Measurements from ENCODE around the gene APBB2. TPM values are rescaled to one million over a fixed set of nuclear protein-coding genes. Genes with fewer than 3 reads are reported as not detected.

APBB2 gene
- total and polyA plus RNA-seq, 2 experiments from 2014 or later = 35.8 to 74.8 TPM

DNA sequence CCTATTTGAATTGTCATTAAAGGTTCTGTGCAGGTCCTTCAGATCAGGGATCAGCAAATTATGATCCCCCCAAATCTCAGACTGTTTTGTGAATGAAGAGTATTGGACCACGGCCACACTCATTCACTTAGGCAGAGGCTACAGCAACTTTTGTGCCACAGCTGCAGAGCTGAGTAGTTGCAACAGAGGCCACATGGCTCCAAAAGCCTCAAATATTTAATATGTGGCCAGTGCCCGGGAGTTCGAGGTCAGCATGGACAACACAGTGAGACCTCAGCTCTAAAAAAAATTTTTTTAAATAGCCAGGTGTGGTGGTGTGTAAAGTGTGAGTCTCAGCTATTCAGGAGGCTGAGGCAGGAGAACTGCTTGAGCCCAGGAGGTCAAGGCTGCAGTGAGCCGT is 363.8 kb downstream of the APBB2 start (continued):
- TF ChIP-seq, protein P1, sequence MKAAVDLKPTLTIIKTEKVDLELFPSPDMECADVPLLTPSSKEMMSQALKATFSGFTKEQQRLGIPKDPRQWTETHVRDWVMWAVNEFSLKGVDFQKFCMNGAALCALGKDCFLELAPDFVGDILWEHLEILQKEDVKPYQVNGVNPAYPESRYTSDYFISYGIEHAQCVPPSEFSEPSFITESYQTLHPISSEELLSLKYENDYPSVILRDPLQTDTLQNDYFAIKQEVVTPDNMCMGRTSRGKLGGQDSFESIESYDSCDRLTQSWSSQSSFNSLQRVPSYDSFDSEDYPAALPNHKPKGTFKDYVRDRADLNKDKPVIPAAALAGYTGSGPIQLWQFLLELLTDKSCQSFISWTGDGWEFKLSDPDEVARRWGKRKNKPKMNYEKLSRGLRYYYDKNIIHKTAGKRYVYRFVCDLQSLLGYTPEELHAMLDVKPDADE (IDR thresholded peaks at IDR 0.05) = no peak
- no peak for TF ChIP-seq EZH2 (IDR thresholded peaks at IDR 0.05; ENCODE audit: low read depth, unreplicated experiment)
- no peak for TF ChIP-seq EZH2phosphoT487 (IDR thresholded peaks at IDR 0.05; ENCODE audit: unreplicated experiment)
- no peak for TF ChIP-seq NANOG (IDR thresholded peaks at IDR 0.05; ENCODE audit: borderline replicate concordance)
- TF ChIP-seq POLR2AphosphoS5 (IDR thresholded peaks at IDR 0.05; ENCODE audit: low read depth) = no peak
- TF ChIP-seq, protein P2, sequence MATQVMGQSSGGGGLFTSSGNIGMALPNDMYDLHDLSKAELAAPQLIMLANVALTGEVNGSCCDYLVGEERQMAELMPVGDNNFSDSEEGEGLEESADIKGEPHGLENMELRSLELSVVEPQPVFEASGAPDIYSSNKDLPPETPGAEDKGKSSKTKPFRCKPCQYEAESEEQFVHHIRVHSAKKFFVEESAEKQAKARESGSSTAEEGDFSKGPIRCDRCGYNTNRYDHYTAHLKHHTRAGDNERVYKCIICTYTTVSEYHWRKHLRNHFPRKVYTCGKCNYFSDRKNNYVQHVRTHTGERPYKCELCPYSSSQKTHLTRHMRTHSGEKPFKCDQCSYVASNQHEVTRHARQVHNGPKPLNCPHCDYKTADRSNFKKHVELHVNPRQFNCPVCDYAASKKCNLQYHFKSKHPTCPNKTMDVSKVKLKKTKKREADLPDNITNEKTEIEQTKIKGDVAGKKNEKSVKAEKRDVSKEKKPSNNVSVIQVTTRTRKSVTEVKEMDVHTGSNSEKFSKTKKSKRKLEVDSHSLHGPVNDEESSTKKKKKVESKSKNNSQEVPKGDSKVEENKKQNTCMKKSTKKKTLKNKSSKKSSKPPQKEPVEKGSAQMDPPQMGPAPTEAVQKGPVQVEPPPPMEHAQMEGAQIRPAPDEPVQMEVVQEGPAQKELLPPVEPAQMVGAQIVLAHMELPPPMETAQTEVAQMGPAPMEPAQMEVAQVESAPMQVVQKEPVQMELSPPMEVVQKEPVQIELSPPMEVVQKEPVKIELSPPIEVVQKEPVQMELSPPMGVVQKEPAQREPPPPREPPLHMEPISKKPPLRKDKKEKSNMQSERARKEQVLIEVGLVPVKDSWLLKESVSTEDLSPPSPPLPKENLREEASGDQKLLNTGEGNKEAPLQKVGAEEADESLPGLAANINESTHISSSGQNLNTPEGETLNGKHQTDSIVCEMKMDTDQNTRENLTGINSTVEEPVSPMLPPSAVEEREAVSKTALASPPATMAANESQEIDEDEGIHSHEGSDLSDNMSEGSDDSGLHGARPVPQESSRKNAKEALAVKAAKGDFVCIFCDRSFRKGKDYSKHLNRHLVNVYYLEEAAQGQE (IDR thresholded peaks at IDR 0.05; ENCODE audit: unreplicated experiment) = no peak
- TF ChIP-seq ZNF331 (CRISPR knock-in tag; IDR thresholded peaks at IDR 0.05; ENCODE audit: low read depth) = no peak

DNA sequence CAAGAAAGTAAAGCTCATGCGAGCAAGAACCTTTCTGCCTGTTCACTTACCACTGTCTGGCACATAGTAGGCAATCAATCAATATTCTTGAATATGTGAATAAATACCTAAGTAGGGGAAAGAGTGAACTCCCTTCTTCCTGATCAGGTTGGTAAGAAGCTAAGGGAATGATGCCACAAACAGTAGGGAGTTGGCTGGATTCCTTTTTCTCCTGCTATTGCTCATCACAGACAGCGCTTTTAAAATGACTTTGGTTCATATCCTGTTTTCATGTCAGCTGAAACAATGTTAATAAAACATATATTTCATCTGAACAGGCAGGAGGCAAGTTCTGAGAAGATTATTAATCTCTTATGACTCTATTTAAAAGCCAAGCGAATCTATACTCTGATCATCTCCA is 365.4 kb downstream of the APBB2 start:
- ATAC-seq (no peak), DNase-seq (ENCODE audit: low spot score) (no peak)
- Mint-ChIP-seq H3K4me1 (peaks cover 42% of the 10 kb centered on the region), H3K36me3 (ENCODE audit: low read depth) (peaks cover 13% of the 10 kb centered on the region), H3K27ac (peak overlapping the region; percentile 47), H3K9me3 (no peaks in the 10 kb centered on the region), H3K27me3 (ENCODE audit: insufficient read depth, low read depth, poor library complexity) (peaks cover 8% of the 10 kb centered on the region), H3K4me3 (peak overlapping the region; percentile 0; the same call in 1 of the 3 replicates)
- H4K20me1 ChIP-seq (replicated peaks; ENCODE audit: insufficient read depth) = peaks cover 16% of the 10 kb centered on the region
- H3K36me3 ChIP-seq (ENCODE audit: insufficient read depth) = peaks cover 2% of the 10 kb centered on the region; the same call in 1 of the 2 replicates
- H3F3A ChIP-seq (replicated peaks; ENCODE audit: low read depth) = no peaks in the 10 kb centered on the region
- H3K4me1 ChIP-seq (ENCODE audit: insufficient read depth) = peaks cover 29% of the 10 kb centered on the region
- no peaks in the 10 kb centered on the region for H3K27me3 ChIP-seq (ENCODE audit: insufficient read depth)
- peaks cover 90% of the 10 kb centered on the region for H3K79me2 ChIP-seq (replicated peaks; ENCODE audit: insufficient read depth)
- no peak overlapping the region for H3K4me3 ChIP-seq
- H2AFZ ChIP-seq = no peak overlapping the region
- no peaks in the 10 kb centered on the region; the same call in 1 of the 2 replicates for H3K9me2 ChIP-seq (ENCODE audit: insufficient read depth)
- peak overlapping the region; percentile 42; the same call in 1 of the 2 replicates for H3K4me2 ChIP-seq
- peak overlapping the region; percentile 28; the same call in 1 of the 2 replicates for H3K27ac ChIP-seq (ENCODE audit: low read depth)
- TF ChIP-seq, protein P3, sequence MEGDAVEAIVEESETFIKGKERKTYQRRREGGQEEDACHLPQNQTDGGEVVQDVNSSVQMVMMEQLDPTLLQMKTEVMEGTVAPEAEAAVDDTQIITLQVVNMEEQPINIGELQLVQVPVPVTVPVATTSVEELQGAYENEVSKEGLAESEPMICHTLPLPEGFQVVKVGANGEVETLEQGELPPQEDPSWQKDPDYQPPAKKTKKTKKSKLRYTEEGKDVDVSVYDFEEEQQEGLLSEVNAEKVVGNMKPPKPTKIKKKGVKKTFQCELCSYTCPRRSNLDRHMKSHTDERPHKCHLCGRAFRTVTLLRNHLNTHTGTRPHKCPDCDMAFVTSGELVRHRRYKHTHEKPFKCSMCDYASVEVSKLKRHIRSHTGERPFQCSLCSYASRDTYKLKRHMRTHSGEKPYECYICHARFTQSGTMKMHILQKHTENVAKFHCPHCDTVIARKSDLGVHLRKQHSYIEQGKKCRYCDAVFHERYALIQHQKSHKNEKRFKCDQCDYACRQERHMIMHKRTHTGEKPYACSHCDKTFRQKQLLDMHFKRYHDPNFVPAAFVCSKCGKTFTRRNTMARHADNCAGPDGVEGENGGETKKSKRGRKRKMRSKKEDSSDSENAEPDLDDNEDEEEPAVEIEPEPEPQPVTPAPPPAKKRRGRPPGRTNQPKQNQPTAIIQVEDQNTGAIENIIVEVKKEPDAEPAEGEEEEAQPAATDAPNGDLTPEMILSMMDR (conservative IDR thresholded peaks at IDR 0.05; ENCODE audit: low read depth in 2 of 2) = no peak
- TF ChIP-seq, protein P4, sequence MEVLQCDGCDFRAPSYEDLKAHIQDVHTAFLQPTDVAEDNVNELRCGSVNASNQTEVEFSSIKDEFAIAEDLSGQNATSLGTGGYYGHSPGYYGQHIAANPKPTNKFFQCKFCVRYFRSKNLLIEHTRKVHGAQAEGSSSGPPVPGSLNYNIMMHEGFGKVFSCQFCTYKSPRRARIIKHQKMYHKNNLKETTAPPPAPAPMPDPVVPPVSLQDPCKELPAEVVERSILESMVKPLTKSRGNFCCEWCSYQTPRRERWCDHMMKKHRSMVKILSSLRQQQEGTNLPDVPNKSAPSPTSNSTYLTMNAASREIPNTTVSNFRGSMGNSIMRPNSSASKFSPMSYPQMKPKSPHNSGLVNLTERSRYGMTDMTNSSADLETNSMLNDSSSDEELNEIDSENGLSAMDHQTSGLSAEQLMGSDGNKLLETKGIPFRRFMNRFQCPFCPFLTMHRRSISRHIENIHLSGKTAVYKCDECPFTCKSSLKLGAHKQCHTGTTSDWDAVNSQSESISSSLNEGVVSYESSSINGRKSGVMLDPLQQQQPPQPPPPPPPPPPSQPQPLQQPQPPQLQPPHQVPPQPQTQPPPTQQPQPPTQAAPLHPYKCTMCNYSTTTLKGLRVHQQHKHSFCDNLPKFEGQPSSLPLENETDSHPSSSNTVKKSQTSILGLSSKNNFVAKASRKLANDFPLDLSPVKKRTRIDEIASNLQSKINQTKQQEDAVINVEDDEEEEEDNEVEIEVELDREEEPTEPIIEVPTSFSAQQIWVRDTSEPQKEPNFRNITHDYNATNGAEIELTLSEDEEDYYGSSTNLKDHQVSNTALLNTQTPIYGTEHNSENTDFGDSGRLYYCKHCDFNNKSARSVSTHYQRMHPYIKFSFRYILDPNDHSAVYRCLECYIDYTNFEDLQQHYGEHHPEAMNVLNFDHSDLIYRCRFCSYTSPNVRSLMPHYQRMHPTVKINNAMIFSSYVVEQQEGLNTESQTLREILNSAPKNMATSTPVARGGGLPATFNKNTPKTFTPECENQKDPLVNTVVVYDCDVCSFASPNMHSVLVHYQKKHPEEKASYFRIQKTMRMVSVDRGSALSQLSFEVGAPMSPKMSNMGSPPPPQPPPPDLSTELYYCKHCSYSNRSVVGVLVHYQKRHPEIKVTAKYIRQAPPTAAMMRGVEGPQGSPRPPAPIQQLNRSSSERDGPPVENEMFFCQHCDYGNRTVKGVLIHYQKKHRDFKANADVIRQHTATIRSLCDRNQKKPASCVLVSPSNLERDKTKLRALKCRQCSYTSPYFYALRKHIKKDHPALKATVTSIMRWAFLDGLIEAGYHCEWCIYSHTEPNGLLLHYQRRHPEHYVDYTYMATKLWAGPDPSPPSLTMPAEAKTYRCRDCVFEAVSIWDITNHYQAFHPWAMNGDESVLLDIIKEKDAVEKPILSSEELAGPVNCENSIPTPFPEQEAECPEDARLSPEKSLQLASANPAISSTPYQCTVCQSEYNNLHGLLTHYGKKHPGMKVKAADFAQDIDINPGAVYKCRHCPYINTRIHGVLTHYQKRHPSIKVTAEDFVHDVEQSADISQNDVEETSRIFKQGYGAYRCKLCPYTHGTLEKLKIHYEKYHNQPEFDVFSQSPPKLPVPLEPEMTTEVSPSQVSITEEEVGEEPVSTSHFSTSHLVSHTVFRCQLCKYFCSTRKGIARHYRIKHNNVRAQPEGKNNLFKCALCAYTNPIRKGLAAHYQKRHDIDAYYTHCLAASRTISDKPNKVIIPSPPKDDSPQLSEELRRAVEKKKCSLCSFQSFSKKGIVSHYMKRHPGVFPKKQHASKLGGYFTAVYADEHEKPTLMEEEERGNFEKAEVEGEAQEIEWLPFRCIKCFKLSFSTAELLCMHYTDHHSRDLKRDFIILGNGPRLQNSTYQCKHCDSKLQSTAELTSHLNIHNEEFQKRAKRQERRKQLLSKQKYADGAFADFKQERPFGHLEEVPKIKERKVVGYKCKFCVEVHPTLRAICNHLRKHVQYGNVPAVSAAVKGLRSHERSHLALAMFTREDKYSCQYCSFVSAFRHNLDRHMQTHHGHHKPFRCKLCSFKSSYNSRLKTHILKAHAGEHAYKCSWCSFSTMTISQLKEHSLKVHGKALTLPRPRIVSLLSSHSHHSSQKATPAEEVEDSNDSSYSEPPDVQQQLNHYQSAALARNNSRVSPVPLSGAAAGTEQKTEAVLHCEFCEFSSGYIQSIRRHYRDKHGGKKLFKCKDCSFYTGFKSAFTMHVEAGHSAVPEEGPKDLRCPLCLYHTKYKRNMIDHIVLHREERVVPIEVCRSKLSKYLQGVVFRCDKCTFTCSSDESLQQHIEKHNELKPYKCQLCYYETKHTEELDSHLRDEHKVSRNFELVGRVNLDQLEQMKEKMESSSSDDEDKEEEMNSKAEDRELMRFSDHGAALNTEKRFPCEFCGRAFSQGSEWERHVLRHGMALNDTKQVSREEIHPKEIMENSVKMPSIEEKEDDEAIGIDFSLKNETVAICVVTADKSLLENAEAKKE (CRISPR knock-in tag; IDR thresholded peaks at IDR 0.05) = no peak
- no peak for TF ChIP-seq JUNB (IDR thresholded peaks at IDR 0.05; ENCODE audit: unreplicated experiment)
